ENCODE measurements around the gene GADL1.

The GADL1 gene

GRCh38 chr3:30908456-30909037 is 14.1 kb upstream of the GADL1 start:
- Mint-ChIP-seq H3K9me3 (peaks cover 9% of the 10 kb centered on the region), H3K4me3 (no peak overlapping the region), H3K36me3 (no peaks in the 10 kb centered on the region), H3K27me3 (peaks cover 3% of the 10 kb centered on the region), H3K4me1 (no peaks in the 10 kb centered on the region), H3K27ac (no peak overlapping the region)

GRCh38 chr3:30904996-30905395 is 10.5 kb upstream of the GADL1 start:
- no peaks in the 10 kb centered on the region for H3K4me1 Mint-ChIP-seq
- H3K9me3 Mint-ChIP-seq = peaks cover 9% of the 10 kb centered on the region
- no peaks in the 10 kb centered on the region for H3K36me3 Mint-ChIP-seq
- no peak overlapping the region for H3K4me3 Mint-ChIP-seq
- H3K27ac Mint-ChIP-seq = no peak overlapping the region
- no peaks in the 10 kb centered on the region for H3K27me3 Mint-ChIP-seq

- H3K27me3 Mint-ChIP-seq = peaks cover 15% of the 10 kb centered on the region
These were observed 868 bp upstream of the GADL1 start for GRCh38 chr3:30895329-30895728.

GRCh38 chr3:30893678-30894325 is 659 bp downstream of the GADL1 start:
- H3K36me3 Mint-ChIP-seq = no peaks in the 10 kb centered on the region
- H3K4me3 Mint-ChIP-seq = peak overlapping the region; percentile 66
- peaks cover 21% of the 10 kb centered on the region for H3K4me1 Mint-ChIP-seq
- H3K27ac Mint-ChIP-seq = no peak overlapping the region
- H3K27me3 Mint-ChIP-seq = peaks cover 23% of the 10 kb centered on the region
- no peaks in the 10 kb centered on the region for H3K9me3 Mint-ChIP-seq

More at GRCh38 chr3:30895329-30895728, 868 bp upstream of the GADL1 start:
- Mint-ChIP-seq H3K9me3 (no peaks in the 10 kb centered on the region), H3K4me3 (no peak overlapping the region), H3K27ac (no peak overlapping the region), H3K36me3 (no peaks in the 10 kb centered on the region), H3K4me1 (peaks cover 16% of the 10 kb centered on the region)

- Mint-ChIP-seq H3K27me3 (peaks cover 31% of the 10 kb centered on the region), H3K27ac (no peak overlapping the region), H3K4me3 (no peak overlapping the region), H3K36me3 (no peaks in the 10 kb centered on the region), H3K4me1 (peaks cover 21% of the 10 kb centered on the region), H3K9me3 (no peaks in the 10 kb centered on the region)
These were observed 3.6 kb downstream of the GADL1 start for GRCh38 chr3:30890907-30891306.

- peaks cover 17% of the 10 kb centered on the region for H3K27me3 Mint-ChIP-seq
These were observed 7.6 kb downstream of the GADL1 start for GRCh38 chr3:30886888-30887287.

DNA sequence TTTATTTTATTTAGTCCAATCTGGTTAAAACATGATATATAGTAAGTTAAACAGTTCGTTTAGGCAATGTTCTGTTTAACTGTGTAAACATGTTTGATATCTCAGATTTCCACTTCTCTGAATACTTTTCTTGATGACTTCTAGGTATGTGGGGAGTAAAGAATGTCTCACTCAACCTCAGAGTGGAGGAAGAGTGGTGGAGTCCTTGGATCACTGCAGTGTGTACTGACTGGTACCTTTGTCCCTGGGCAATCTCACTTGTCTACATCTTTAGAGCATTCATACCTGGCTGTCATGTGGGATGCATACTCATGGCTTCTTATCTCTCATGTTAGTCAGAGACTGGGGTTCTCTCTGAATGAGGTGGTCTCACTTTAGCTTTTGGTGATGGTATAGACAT is 15.6 kb downstream of the GADL1 start:
- Mint-ChIP-seq H3K4me3 (no peak overlapping the region), H3K4me1 (no peaks in the 10 kb centered on the region), H3K9me3 (peaks cover 5% of the 10 kb centered on the region), H3K27ac (no peak overlapping the region), H3K36me3 (peaks cover 2% of the 10 kb centered on the region), H3K27me3 (peaks cover 3% of the 10 kb centered on the region)

More at GRCh38 chr3:30886888-30887287, 7.6 kb downstream of the GADL1 start:
- H3K4me3 Mint-ChIP-seq = no peak overlapping the region
- peaks cover 15% of the 10 kb centered on the region for H3K4me1 Mint-ChIP-seq
- H3K9me3 Mint-ChIP-seq = no peaks in the 10 kb centered on the region
- no peak overlapping the region for H3K27ac Mint-ChIP-seq
- no peaks in the 10 kb centered on the region for H3K36me3 Mint-ChIP-seq

- Mint-ChIP-seq H3K4me3 (no peak overlapping the region), H3K9me3 (no peaks in the 10 kb centered on the region), H3K4me1 (no peaks in the 10 kb centered on the region), H3K27me3 (no peaks in the 10 kb centered on the region), H3K27ac (no peak overlapping the region), H3K36me3 (no peaks in the 10 kb centered on the region)
These were observed 19.0 kb downstream of the GADL1 start for GRCh38 chr3:30875505-30875904.

DNA sequence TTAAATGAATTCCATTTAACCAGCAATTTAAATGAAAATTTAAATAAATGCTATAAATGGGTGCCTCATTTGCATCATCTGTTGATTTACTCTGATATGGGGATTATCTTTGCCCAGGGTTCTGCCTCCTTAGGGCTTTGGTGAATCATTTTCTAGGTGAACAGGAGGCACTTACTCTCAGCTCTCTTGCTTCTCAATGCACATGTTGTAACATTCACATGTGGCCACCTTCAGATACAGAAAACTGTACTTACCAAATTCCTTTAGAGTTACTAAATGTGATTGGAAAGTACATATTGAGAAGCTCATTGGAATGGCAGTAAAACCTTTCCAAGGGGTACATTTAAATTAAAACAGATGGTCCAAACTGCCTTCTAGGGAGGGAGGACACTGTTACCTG is 20.8 kb downstream of the GADL1 start:
- Mint-ChIP-seq H3K27ac (no peak overlapping the region), H3K4me1 (no peaks in the 10 kb centered on the region), H3K4me3 (no peak overlapping the region), H3K9me3 (no peaks in the 10 kb centered on the region), H3K36me3 (no peaks in the 10 kb centered on the region), H3K27me3 (no peaks in the 10 kb centered on the region)

GRCh38 chr3:30872879-30873278 is 21.6 kb downstream of the GADL1 start:
- Mint-ChIP-seq H3K36me3 (no peaks in the 10 kb centered on the region), H3K27ac (no peak overlapping the region), H3K9me3 (no peaks in the 10 kb centered on the region), H3K4me1 (no peaks in the 10 kb centered on the region), H3K4me3 (no peak overlapping the region), H3K27me3 (no peaks in the 10 kb centered on the region)

DNA sequence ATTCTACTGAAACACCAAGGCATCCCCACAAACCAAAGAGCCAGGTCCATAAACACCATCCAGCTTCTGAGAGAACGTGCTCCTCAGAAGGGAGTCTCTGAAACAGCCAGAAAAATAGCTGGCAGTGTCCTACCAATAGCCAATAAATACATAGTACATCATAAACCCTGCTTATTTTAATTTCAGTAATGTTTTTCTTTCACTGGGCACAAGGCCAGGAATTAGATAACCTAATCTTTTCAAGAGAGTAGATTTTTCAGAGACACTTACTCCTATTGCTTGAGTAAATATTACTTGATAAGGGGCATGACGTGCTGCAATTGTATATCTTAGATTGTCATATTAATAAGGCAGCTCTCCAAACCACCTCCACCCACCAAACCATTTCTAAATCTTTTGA is 22.7 kb downstream of the GADL1 start:
- no peak overlapping the region for H3K4me3 Mint-ChIP-seq
- H3K27ac Mint-ChIP-seq = no peak overlapping the region
- H3K9me3 Mint-ChIP-seq = no peaks in the 10 kb centered on the region
- H3K4me1 Mint-ChIP-seq = no peaks in the 10 kb centered on the region
- H3K36me3 Mint-ChIP-seq = no peaks in the 10 kb centered on the region
- no peaks in the 10 kb centered on the region for H3K27me3 Mint-ChIP-seq

GRCh38 chr3:30864836-30865235 is 29.6 kb downstream of the GADL1 start:
- Mint-ChIP-seq H3K27ac (no peak overlapping the region), H3K36me3 (no peaks in the 10 kb centered on the region), H3K4me1 (no peaks in the 10 kb centered on the region), H3K9me3 (no peaks in the 10 kb centered on the region), H3K4me3 (no peak overlapping the region), H3K27me3 (peaks cover 4% of the 10 kb centered on the region)

GRCh38 chr3:30864132-30864531 is 30.3 kb downstream of the GADL1 start:
- Mint-ChIP-seq H3K36me3 (no peaks in the 10 kb centered on the region), H3K9me3 (no peaks in the 10 kb centered on the region), H3K4me3 (no peak overlapping the region), H3K4me1 (no peaks in the 10 kb centered on the region), H3K27ac (no peak overlapping the region), H3K27me3 (peaks cover 4% of the 10 kb centered on the region)

GRCh38 chr3:30862004-30862403 is 32.5 kb downstream of the GADL1 start:
- no peaks in the 10 kb centered on the region for H3K4me1 Mint-ChIP-seq
- no peaks in the 10 kb centered on the region for H3K9me3 Mint-ChIP-seq
- H3K4me3 Mint-ChIP-seq = no peak overlapping the region
- no peaks in the 10 kb centered on the region for H3K36me3 Mint-ChIP-seq
- no peak overlapping the region for H3K27ac Mint-ChIP-seq
- H3K27me3 Mint-ChIP-seq = peaks cover 4% of the 10 kb centered on the region

DNA sequence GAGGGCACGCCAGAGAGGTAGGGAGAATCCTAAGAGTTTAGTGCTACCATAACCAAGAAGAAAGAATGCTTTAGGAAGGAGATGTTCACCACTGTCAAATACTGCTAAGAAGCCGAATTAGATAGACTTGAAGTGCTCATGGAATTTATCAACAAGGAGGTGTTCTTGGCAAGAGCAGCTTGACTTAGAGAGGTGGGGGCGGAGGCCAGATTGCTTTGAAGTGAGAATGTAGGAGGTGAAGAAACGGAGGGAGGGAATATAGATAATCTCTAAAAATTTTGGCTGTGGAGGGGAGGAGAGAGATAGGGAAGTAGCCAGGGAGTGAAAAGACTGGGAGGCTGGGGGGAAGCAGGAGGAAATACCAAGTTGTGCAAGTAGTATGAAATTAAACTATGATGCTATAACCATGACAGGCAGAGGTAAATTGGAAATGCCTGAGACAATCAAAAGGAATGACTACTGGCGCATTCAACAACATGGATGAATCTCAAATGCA is 35.5 kb downstream of the GADL1 start:
- H3K27ac Mint-ChIP-seq = no peak overlapping the region
- no peaks in the 10 kb centered on the region for H3K9me3 Mint-ChIP-seq
- H3K4me1 Mint-ChIP-seq = no peaks in the 10 kb centered on the region
- peaks cover 2% of the 10 kb centered on the region for H3K27me3 Mint-ChIP-seq
- H3K4me3 Mint-ChIP-seq = no peak overlapping the region
- H3K36me3 Mint-ChIP-seq = no peaks in the 10 kb centered on the region

GRCh38 chr3:30855400-30856292 is 38.8 kb downstream of the GADL1 start:
- Mint-ChIP-seq H3K4me1 (no peaks in the 10 kb centered on the region), H3K27ac (no peak overlapping the region), H3K27me3 (no peaks in the 10 kb centered on the region), H3K36me3 (no peaks in the 10 kb centered on the region), H3K9me3 (no peaks in the 10 kb centered on the region), H3K4me3 (no peak overlapping the region)

Measured in activated naive CD4-positive, alpha-beta T cell treated with anti-CD3 and anti-CD28 coated beads, Interleukin-2, amount 50 U/mL, for 24 hours (primary cell).